ENCODE measurements around the gene KLHL6. TPM values are rescaled to one million over a fixed set of nuclear protein-coding genes. Genes with fewer than 3 reads are reported as not detected.
A peak's percentile ranks its signal among the peaks of the same experiment; 100 is the strongest.
"Not testable (repeated sequence)": the region's sequence is repeated elsewhere in the genome, so short reads cannot be mapped to it uniquely, and the experiment has no call there.

KLHL6 gene
- total RNA-seq, 1 experiment from 2014 or later, result not detected

- no peak for DNase-seq (ENCODE audit: low read depth)
These were observed 22.7 kb downstream of the KLHL6 start for GRCh38 chr3:183532620-183533411.

- no peak for DNase-seq (ENCODE audit: low read depth)
These were observed 25.8 kb downstream of the KLHL6 start for GRCh38 chr3:183529717-183530116.

- no peak for DNase-seq (ENCODE audit: low read depth)
These were observed 26.3 kb downstream of the KLHL6 start for GRCh38 chr3:183529185-183529584.

GRCh38 chr3:183528758-183529157 is 26.7 kb downstream of the KLHL6 start:
- DNase-seq (ENCODE audit: low read depth), result not testable (repeated sequence)

- no peak for DNase-seq (ENCODE audit: low read depth)
These were observed 27.8 kb downstream of the KLHL6 start for GRCh38 chr3:183527428-183528379.

- no peak for DNase-seq (ENCODE audit: low read depth)
These were observed 28.6 kb downstream of the KLHL6 start for GRCh38 chr3:183526838-183527427.

- DNase-seq (ENCODE audit: low read depth), result no peak
These were observed 31.0 kb downstream of the KLHL6 start for GRCh38 chr3:183524476-183524875.

GRCh38 chr3:183520741-183521556 is 34.6 kb downstream of the KLHL6 start:
- not testable (repeated sequence) for DNase-seq (ENCODE audit: low read depth)

GRCh38 chr3:183520295-183520694 is 35.2 kb downstream of the KLHL6 start:
- DNase-seq (ENCODE audit: low read depth), result not testable (repeated sequence)

- DNase-seq (ENCODE audit: low read depth), result no peak
These were observed 35.6 kb downstream of the KLHL6 start for GRCh38 chr3:183519891-183520290.

- DNase-seq (ENCODE audit: low read depth), result peak; percentile 44
These were observed 36.8 kb downstream of the KLHL6 start for GRCh38 chr3:183518491-183519251.

- DNase-seq (ENCODE audit: low read depth), result no peak
These were observed 37.9 kb downstream of the KLHL6 start for GRCh38 chr3:183517607-183518006.

- no peak for DNase-seq (ENCODE audit: low read depth)
These were observed 39.3 kb downstream of the KLHL6 start for GRCh38 chr3:183515968-183516851.

- DNase-seq (ENCODE audit: low read depth), result no peak
These were observed 41.5 kb downstream of the KLHL6 start for GRCh38 chr3:183514021-183514420.

- no peak for DNase-seq (ENCODE audit: low read depth)
These were observed 42.3 kb downstream of the KLHL6 start for GRCh38 chr3:183513046-183513706.

- DNase-seq (ENCODE audit: low read depth), result not testable (repeated sequence)
These were observed 44.0 kb downstream of the KLHL6 start for GRCh38 chr3:183511286-183512131.

GRCh38 chr3:183508821-183509220 is 46.7 kb downstream of the KLHL6 start:
- DNase-seq (ENCODE audit: low read depth), result no peak

GRCh38 chr3:183507551-183507950 is 48.0 kb downstream of the KLHL6 start:
- no peak for DNase-seq (ENCODE audit: low read depth)

Data from M059J (cell line).